GM23338 (cell line): ENCODE results near the gene SC5D. TPM values are rescaled to one million over a fixed set of nuclear protein-coding genes. Genes with fewer than 3 reads are reported as not detected.
A peak's percentile ranks its signal among the peaks of the same experiment; 100 is the strongest.

Experiments
- ATAC-seq: fragments of 200-7000 bp; cut with Tn5 transposase; 3 replicates; pipeline ENCODE4 v1.9.1; 2020
- DNase-seq: peaks from one replicate; pipeline ENCODE4 v3.0.0-alpha.2; 2015; ENCODE audit warnings: low spot score
- H2AFZ ChIP-seq: fragments of 200-600 bp; sonication (generic); 2 replicates; pipeline ENCODE4 v1.8.0; 2016; ENCODE audit warnings: antibody characterized with exemption, mild to moderate bottlenecking, moderate library complexity
- H3F3A ChIP-seq: fragments of 200-600 bp; sonication (generic); replicated peaks from 2 replicates; pipeline ENCODE4 v1.8.0; 2017; ENCODE audit warnings: antibody characterized with exemption, mixed run types, low read depth
- H3K27ac ChIP-seq: fragments of 200-600 bp; sonication (generic); 2 replicates; pipeline ENCODE4 v1.6.1; 2016; ENCODE audit warnings: low read depth
- H3K27me3 ChIP-seq: fragments of 200-600 bp; sonication (generic); 2 replicates; pipeline ENCODE4 v1.8.0; 2016; ENCODE audit warnings: mild to moderate bottlenecking, mixed run types, moderate library complexity; ENCODE audit not compliant: insufficient read depth
- H3K36me3 ChIP-seq: fragments of 200-600 bp; sonication (generic); 2 replicates; pipeline ENCODE4 v1.8.0; 2016; ENCODE audit warnings: mild to moderate bottlenecking; ENCODE audit not compliant: insufficient read depth
- H3K4me1 ChIP-seq: fragments of 200-600 bp; sonication (generic); 2 replicates; pipeline ENCODE4 v1.8.0; 2016; ENCODE audit warnings: mild to moderate bottlenecking, moderate library complexity; ENCODE audit not compliant: insufficient read depth
- H3K4me2 ChIP-seq: fragments of 200-600 bp; sonication (generic); 2 replicates; pipeline ENCODE4 v1.7.1; 2017; ENCODE audit warnings: mixed run types
- H3K4me3 ChIP-seq: fragments of 200-600 bp; sonication (generic); 2 replicates; pipeline ENCODE4 v1.6.1; 2016; ENCODE audit warnings: mixed run types
- H3K79me2 ChIP-seq: fragments of 200-600 bp; sonication (generic); replicated peaks from 2 replicates; pipeline ENCODE4 v1.8.0; 2017; ENCODE audit warnings: mild to moderate bottlenecking; ENCODE audit not compliant: insufficient read depth
- H3K9me2 ChIP-seq: fragments of 200-600 bp; sonication (generic); 2 replicates; pipeline ENCODE4 v1.8.0; 2017; ENCODE audit not compliant: insufficient read depth
- H4K20me1 ChIP-seq: fragments of 200-600 bp; sonication (generic); replicated peaks from 2 replicates; pipeline ENCODE4 v1.8.0; 2017; ENCODE audit warnings: mild to moderate bottlenecking; ENCODE audit not compliant: insufficient read depth
- H3K27ac Mint-ChIP-seq: 2 replicates; pipeline ENCODE4 v1.8.0; 2020; ENCODE audit warnings: inconsistent platforms, mild to moderate bottlenecking, moderate library complexity, mixed read lengths
- H3K27me3 Mint-ChIP-seq: 3 replicates; pipeline ENCODE4 v1.8.0; 2022; ENCODE audit warnings: low read depth, mild to moderate bottlenecking, moderate library complexity, mixed read lengths, inconsistent platforms; ENCODE audit not compliant: insufficient read depth, poor library complexity
- H3K36me3 Mint-ChIP-seq: 3 replicates; pipeline ENCODE4 v1.8.0; 2021; ENCODE audit warnings: low read depth, mild to moderate bottlenecking, inconsistent platforms, moderate library complexity, mixed read lengths
- H3K4me1 Mint-ChIP-seq: 3 replicates; pipeline ENCODE4 v1.8.0; 2020; ENCODE audit warnings: mild to moderate bottlenecking, inconsistent platforms, mixed read lengths
- H3K4me3 Mint-ChIP-seq: 3 replicates; pipeline ENCODE4 v1.8.0; 2021; ENCODE audit warnings: moderate library complexity, mild to moderate bottlenecking, inconsistent platforms, mixed read lengths
- H3K9me3 Mint-ChIP-seq: 3 replicates; pipeline ENCODE4 v1.8.0; 2020; ENCODE audit warnings: moderate library complexity, mild to moderate bottlenecking, inconsistent platforms, mixed read lengths
- CREB1 ChIP-seq: fragments of 250-450 bp; sonication (Bioruptor Pico); IDR thresholded peaks from 2 replicates; pipeline ENCODE4 v1.5.0; 2020; ENCODE audit warnings: low read depth, mild to moderate bottlenecking, moderate library complexity
- CTCF ChIP-seq, 2 experiments: fragments of 200-600 bp in 1 of 2; sonication (generic) in 1 of 2; conservative IDR thresholded peaks; 2 replicates each; pipeline versions ENCODE4 v1.5.1 to v1.6.1; 2016 to 2017; ENCODE audit warnings: antibody characterized with exemption in 2 of 2, low read depth in 2 of 2, mild to moderate bottlenecking in 2 of 2, moderate library complexity in 1 of 2
- ETS1 ChIP-seq: IDR thresholded peaks from 2 replicates; pipeline ENCODE4 v1.6.1; 2016; ENCODE audit warnings: antibody characterized with exemption
- EZH2 ChIP-seq: fragments of 200-600 bp; sonication (generic); IDR thresholded peaks from one replicate; pipeline ENCODE4 v1.8.0; 2017; ENCODE audit warnings: antibody characterized with exemption, mild to moderate bottlenecking, low read depth; ENCODE audit not compliant: unreplicated experiment
- EZH2phosphoT487 ChIP-seq: fragments of 200-600 bp; sonication (generic); IDR thresholded peaks from one replicate; pipeline ENCODE4 v1.8.1; 2018; ENCODE audit warnings: antibody characterized with exemption; ENCODE audit not compliant: unreplicated experiment
- NANOG ChIP-seq: IDR thresholded peaks from 2 replicates; pipeline ENCODE4 v1.6.1; 2016; ENCODE audit warnings: antibody characterized with exemption, borderline replicate concordance
- POLR2AphosphoS5 ChIP-seq: IDR thresholded peaks from 2 replicates; pipeline ENCODE4 v1.6.1; 2016; ENCODE audit warnings: antibody characterized with exemption, low read depth
- REST ChIP-seq: IDR thresholded peaks from one replicate; pipeline ENCODE4 v1.6.1; 2018; ENCODE audit warnings: antibody characterized with exemption; ENCODE audit not compliant: unreplicated experiment
- STAT1 ChIP-seq: IDR thresholded peaks from one replicate; pipeline ENCODE4 v1.6.1; 2016; ENCODE audit warnings: antibody characterized with exemption; ENCODE audit not compliant: unreplicated experiment
- ZNF114 ChIP-seq: fragments of 250-450 bp; sonication (Bioruptor Pico); IDR thresholded peaks from 2 replicates; pipeline ENCODE4 v1.5.0; 2020; ENCODE audit warnings: mild to moderate bottlenecking, moderate library complexity
- ZNF462 ChIP-seq: fragments of 250-450 bp; sonication (Bioruptor Pico); IDR thresholded peaks from 2 replicates; pipeline ENCODE4 v1.5.0; 2020; ENCODE audit warnings: mild to moderate bottlenecking, moderate library complexity
- polyA plus RNA-seq: library from polyadenylated mRNA; unstranded; fragments of >200 nt; fragmentation: Nextera tagmentation; extraction: Ambion mirVana; gene quantifications from 2 replicates; pipeline ENCODE4 v1.2.1, GENCODE V29; 2016
- total RNA-seq: library from RNA; depleted of rRNA; stranded (reverse); fragments of >200 nt; shearing (Covaris generic); gene quantifications from 2 replicates; pipeline ENCODE4 v1.2.3, GENCODE V29; 2014

SC5D gene
- total and polyA plus RNA-seq, 2 experiments from 2014 or later = 79.0 to 138 TPM

GRCh38 chr11:121300313-121300971, 7.9 kb downstream of the SC5D start:
- no peaks in the 10 kb centered on the region for H3K27me3 ChIP-seq
- H4K20me1 ChIP-seq = no peaks in the 10 kb centered on the region; the same call in 1 of the 2 replicates
- peak overlapping the region; percentile 32; the same call in 1 of the 2 replicates for H3K27ac ChIP-seq
- peaks cover 85% of the 10 kb centered on the region for H3K79me2 ChIP-seq
- Mint-ChIP-seq H3K4me1 (peaks cover 56% of the 10 kb centered on the region), H3K27me3 (peaks cover 6% of the 10 kb centered on the region), H3K27ac (peak overlapping the region; percentile 89), H3K9me3 (no peaks in the 10 kb centered on the region), H3K4me3 (no peak overlapping the region), H3K36me3 (peaks cover 28% of the 10 kb centered on the region)
- TF ChIP-seq POLR2AphosphoS5 (no peak), ETS1 (no peak), ZNF462 (CRISPR knock-in tag) (no peak), CREB1 (no peak), STAT1 (no peak), ZNF114 (CRISPR knock-in tag) (no peak), EZH2phosphoT487 (no peak), EZH2 (no peak), NANOG (no peak), REST (no peak), CTCF (conservative IDR thresholded peaks at IDR 0.05; ENCODE audit: low read depth in 2 of 2) (no peak)
- ATAC-seq (no peak), DNase-seq (no peak)
- no peak overlapping the region for H3K4me2 ChIP-seq
- peaks cover 20% of the 10 kb centered on the region for H3K36me3 ChIP-seq
- no peak overlapping the region for H2AFZ ChIP-seq
- no peaks in the 10 kb centered on the region for H3K9me2 ChIP-seq
- H3K4me3 ChIP-seq = no peak overlapping the region
- peaks cover 46% of the 10 kb centered on the region for H3K4me1 ChIP-seq
- 0 out of 2 replicates have a peak, but pooled peaks cover 6% of the 10 kb centered on the region for H3F3A ChIP-seq
